GM18511 (cell line): ENCODE results near the gene MYO7A.

Experiments
- ATAC-seq: cut with Tn5 transposase; IDR thresholded peaks from one replicate; pipeline ENCODE4 v1.9.1; 2021; ENCODE audit warnings: mild to moderate bottlenecking, moderate library complexity; ENCODE audit not compliant: unreplicated experiment

Gene MYO7A

GRCh38 chr11:77197626-77198320 lies 69.7 kb downstream of the MYO7A start:
- ATAC-seq = no peak

GRCh38 chr11:77198440-77198849 lies 70.4 kb downstream of the MYO7A start:
- ATAC-seq = no peak

- no peak for ATAC-seq
These were observed 71.2 kb downstream of the MYO7A start for GRCh38 chr11:77199137-77199745.

- no peak for ATAC-seq
These were observed 72.6 kb downstream of the MYO7A start for GRCh38 chr11:77200351-77201268.

GRCh38 chr11:77201370-77201769 lies 73.3 kb downstream of the MYO7A start:
- ATAC-seq = no peak

GRCh38 chr11:77201991-77202841 lies 74.2 kb downstream of the MYO7A start:
- ATAC-seq = no peak

- no peak for ATAC-seq
These were observed 75.2 kb downstream of the MYO7A start for GRCh38 chr11:77202941-77203900.

GRCh38 chr11:77203901-77204753 lies 76.1 kb downstream of the MYO7A start:
- ATAC-seq = no peak

- no peak for ATAC-seq
These were observed 76.9 kb downstream of the MYO7A start for GRCh38 chr11:77204754-77205466.

- no peak for ATAC-seq
These were observed 77.6 kb downstream of the MYO7A start for GRCh38 chr11:77205467-77206263.

- no peak for ATAC-seq
These were observed 78.4 kb downstream of the MYO7A start for GRCh38 chr11:77206264-77207018.

GRCh38 chr11:77207019-77207485 lies 79.0 kb downstream of the MYO7A start:
- no peak for ATAC-seq

- ATAC-seq = no peak
These were observed 79.7 kb downstream of the MYO7A start for GRCh38 chr11:77207618-77208313.

GRCh38 chr11:77208535-77208934 lies 80.5 kb downstream of the MYO7A start:
- no peak for ATAC-seq

- ATAC-seq = no peak
These were observed 81.6 kb downstream of the MYO7A start for GRCh38 chr11:77209663-77210062.

- no peak for ATAC-seq
These were observed 83.0 kb downstream of the MYO7A start for GRCh38 chr11:77211040-77211451.
